ENCODE measurements around the gene SULT4A1.

Gene SULT4A1

GRCh38 chr22:43828725-43828997 lies 33.7 kb downstream of the SULT4A1 start:
- DNase-seq (ENCODE audit: low read depth): no peak

- no peak for DNase-seq (ENCODE audit: low read depth)
Measured at GRCh38 chr22:43827926-43828724, 34.2 kb downstream of the SULT4A1 start.

GRCh38 chr22:43827003-43827735 lies 35.1 kb downstream of the SULT4A1 start:
- DNase-seq (ENCODE audit: low read depth): no peak

- DNase-seq (ENCODE audit: low read depth): peak; percentile 54
Measured at GRCh38 chr22:43826142-43827002, 35.9 kb downstream of the SULT4A1 start.

- DNase-seq (ENCODE audit: low read depth): no peak
Measured at GRCh38 chr22:43825651-43826050, 36.7 kb downstream of the SULT4A1 start.

- no peak for DNase-seq (ENCODE audit: low read depth)
Measured at GRCh38 chr22:43824724-43825420, 37.4 kb downstream of the SULT4A1 start.

GRCh38 chr22:43823911-43824665 lies 38.2 kb downstream of the SULT4A1 start:
- no peak for DNase-seq (ENCODE audit: low read depth)

- DNase-seq (ENCODE audit: low read depth): no peak
Measured at GRCh38 chr22:43823353-43823908, 38.9 kb downstream of the SULT4A1 start.

GRCh38 chr22:43821606-43822425 lies 40.5 kb downstream of the SULT4A1 start:
- DNase-seq (ENCODE audit: low read depth): no peak

GRCh38 chr22:43820651-43821305 lies 41.5 kb downstream of the SULT4A1 start:
- no peak for DNase-seq (ENCODE audit: low read depth)

- DNase-seq (ENCODE audit: low read depth): no peak
Measured at GRCh38 chr22:43819931-43820640, 42.2 kb downstream of the SULT4A1 start.

GRCh38 chr22:43819421-43819921 lies 42.8 kb downstream of the SULT4A1 start:
- no peak for DNase-seq (ENCODE audit: low read depth)

GRCh38 chr22:43818981-43819380 lies 43.3 kb downstream of the SULT4A1 start:
- no peak for DNase-seq (ENCODE audit: low read depth)

- DNase-seq (ENCODE audit: low read depth): no peak
Measured at GRCh38 chr22:43817402-43817801, 44.9 kb downstream of the SULT4A1 start.

- DNase-seq (ENCODE audit: low read depth): no peak
Measured at GRCh38 chr22:43814264-43814663, 48.0 kb downstream of the SULT4A1 start.

- no peak for DNase-seq (ENCODE audit: low read depth)
Measured at GRCh38 chr22:43812890-43813289, 49.4 kb downstream of the SULT4A1 start.

GRCh38 chr22:43812149-43812842 lies 50.0 kb downstream of the SULT4A1 start, which contains the start of gene EFCAB6:
EFCAB6 (minus strand) TSS chr22:43812305; CDS start chr22:43782318, 29,987 bp downstream.
- DNase-seq (ENCODE audit: low read depth): peak; percentile 92

- peak; percentile 33 for DNase-seq (ENCODE audit: low read depth)
Measured at GRCh38 chr22:43811777-43812148, 50.5 kb downstream of the SULT4A1 start.
